Nephron (organoid): ENCODE data around the gene SLC32A1.
A peak's percentile ranks its signal among the peaks of the same experiment; 100 is the strongest.

Source experiments
- H3K27ac Mint-ChIP-seq, 3 experiments: 2 replicates each; pipeline ENCODE4 v1.8.0; 2020; ENCODE audit warnings: mixed read lengths in 3 of 3, mild to moderate bottlenecking in 2 of 3, moderate library complexity in 1 of 3
- H3K27me3 Mint-ChIP-seq: 2 replicates; pipeline ENCODE4 v1.8.0; 2021; ENCODE audit warnings: low read depth, mild to moderate bottlenecking, moderate library complexity, mixed read lengths
- H3K36me3 Mint-ChIP-seq: 2 replicates; pipeline ENCODE4 v1.8.0; 2020; ENCODE audit warnings: low read depth, mixed read lengths
- H3K4me1 Mint-ChIP-seq: 2 replicates; pipeline ENCODE4 v1.8.0; 2020; ENCODE audit warnings: mixed read lengths
- H3K4me3 Mint-ChIP-seq, 3 experiments: 2 replicates each; pipeline ENCODE4 v1.8.0; 2020; ENCODE audit warnings: mild to moderate bottlenecking in 3 of 3, mixed read lengths in 3 of 3, moderate library complexity in 2 of 3
- H3K9me3 Mint-ChIP-seq: 2 replicates; pipeline ENCODE4 v1.8.0; 2020; ENCODE audit warnings: mixed read lengths
- TF ChIP-seq, protein P1 (sequence below), 3 experiments: fragments of 200-600 bp; sonication (generic); IDR thresholded peaks; one replicate each; pipeline ENCODE4 v1.5.0; 2021; ENCODE audit warnings: antibody characterized with exemption in 3 of 3; ENCODE audit not compliant: unreplicated experiment in 3 of 3

The SLC32A1 gene, protein sequence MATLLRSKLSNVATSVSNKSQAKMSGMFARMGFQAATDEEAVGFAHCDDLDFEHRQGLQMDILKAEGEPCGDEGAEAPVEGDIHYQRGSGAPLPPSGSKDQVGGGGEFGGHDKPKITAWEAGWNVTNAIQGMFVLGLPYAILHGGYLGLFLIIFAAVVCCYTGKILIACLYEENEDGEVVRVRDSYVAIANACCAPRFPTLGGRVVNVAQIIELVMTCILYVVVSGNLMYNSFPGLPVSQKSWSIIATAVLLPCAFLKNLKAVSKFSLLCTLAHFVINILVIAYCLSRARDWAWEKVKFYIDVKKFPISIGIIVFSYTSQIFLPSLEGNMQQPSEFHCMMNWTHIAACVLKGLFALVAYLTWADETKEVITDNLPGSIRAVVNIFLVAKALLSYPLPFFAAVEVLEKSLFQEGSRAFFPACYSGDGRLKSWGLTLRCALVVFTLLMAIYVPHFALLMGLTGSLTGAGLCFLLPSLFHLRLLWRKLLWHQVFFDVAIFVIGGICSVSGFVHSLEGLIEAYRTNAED

DNA sequence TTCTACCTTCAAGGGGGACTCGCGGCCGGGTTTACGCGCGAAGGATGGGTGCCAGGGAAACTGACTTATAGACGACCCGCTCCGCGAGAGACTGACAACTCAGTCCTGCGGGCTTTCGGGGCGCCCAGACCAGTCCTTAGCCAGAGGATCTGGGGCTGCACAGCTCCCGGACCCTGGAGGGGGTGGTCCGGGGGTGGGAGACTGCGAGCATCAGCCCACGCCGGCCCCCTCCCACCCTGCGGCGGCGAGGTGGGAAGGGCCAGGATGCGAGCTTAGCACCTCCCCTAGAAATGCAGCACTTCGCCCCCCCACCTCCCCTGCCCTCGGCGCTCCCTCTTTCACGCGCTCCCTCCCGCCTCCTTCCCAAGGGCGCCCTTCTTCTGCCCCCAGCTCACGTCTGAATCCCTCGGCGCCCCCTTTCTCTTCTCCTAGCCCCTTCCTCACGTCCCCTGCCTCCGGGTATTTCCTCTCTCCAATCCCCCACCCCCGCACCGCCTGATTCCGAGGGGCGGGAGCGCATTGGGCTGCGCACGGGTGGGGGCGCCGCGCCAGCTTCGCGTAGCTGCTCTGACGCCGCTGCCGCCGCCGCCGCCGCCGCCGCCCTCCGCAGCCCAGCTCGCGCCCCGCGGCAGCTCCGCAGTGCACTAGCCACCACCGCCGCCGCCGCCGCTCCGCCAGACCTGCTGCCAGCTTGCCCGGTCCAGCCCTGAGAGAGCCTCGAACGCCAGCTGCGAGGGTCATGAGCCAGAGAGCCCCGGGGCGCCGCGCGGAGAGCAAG lies at the start of gene SLC32A1:
SLC32A1 (plus strand) TSS at position 639 of the 778 bp plus-strand sequence. CDS start 239 bp downstream, outside the sequence.
- peaks cover 2% of the 10 kb centered on the region for H3K9me3 Mint-ChIP-seq
- H3K27me3 Mint-ChIP-seq: peaks cover 100% of the 10 kb centered on the region
- peaks cover 24% of the 10 kb centered on the region for H3K4me1 Mint-ChIP-seq
- peak within 1 kb of the TSS; percentile 64 to 73 (median 70) for H3K4me3 Mint-ChIP-seq
- TF ChIP-seq, protein P1, sequence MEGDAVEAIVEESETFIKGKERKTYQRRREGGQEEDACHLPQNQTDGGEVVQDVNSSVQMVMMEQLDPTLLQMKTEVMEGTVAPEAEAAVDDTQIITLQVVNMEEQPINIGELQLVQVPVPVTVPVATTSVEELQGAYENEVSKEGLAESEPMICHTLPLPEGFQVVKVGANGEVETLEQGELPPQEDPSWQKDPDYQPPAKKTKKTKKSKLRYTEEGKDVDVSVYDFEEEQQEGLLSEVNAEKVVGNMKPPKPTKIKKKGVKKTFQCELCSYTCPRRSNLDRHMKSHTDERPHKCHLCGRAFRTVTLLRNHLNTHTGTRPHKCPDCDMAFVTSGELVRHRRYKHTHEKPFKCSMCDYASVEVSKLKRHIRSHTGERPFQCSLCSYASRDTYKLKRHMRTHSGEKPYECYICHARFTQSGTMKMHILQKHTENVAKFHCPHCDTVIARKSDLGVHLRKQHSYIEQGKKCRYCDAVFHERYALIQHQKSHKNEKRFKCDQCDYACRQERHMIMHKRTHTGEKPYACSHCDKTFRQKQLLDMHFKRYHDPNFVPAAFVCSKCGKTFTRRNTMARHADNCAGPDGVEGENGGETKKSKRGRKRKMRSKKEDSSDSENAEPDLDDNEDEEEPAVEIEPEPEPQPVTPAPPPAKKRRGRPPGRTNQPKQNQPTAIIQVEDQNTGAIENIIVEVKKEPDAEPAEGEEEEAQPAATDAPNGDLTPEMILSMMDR (IDR thresholded peaks at IDR 0.05; ENCODE audit: unreplicated experiment in 3 of 3): no peak
- H3K36me3 Mint-ChIP-seq: no peaks in the 10 kb centered on the region
- no peak within 1 kb of the TSS for H3K27ac Mint-ChIP-seq

DNA sequence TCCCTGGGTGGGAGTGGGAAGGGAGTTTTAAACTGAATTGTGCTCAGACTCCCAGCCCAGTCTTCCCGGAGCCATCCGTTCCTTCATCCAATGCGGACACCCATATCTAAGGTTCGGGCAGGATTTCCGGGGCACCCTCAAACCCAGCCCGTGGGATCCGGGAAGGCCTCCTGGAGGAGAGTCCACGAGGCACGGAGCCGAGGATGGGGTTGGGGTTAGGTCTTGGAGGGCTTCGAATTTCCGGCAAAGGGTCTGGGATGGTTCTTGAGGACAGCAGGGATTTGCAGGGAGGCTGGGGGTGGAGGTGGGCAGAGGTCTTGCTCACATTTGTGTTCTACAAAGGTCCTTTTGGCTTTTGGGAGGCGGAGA lies 49.5 kb upstream of the SLC32A1 start:
- peaks cover 86% of the 10 kb centered on the region for H3K27me3 Mint-ChIP-seq
- no peaks in the 10 kb centered on the region for H3K9me3 Mint-ChIP-seq
- H3K4me3 Mint-ChIP-seq: peak overlapping the region; percentile 80 to 86 (median 86)
- H3K4me1 Mint-ChIP-seq: peaks cover 6% of the 10 kb centered on the region
- TF ChIP-seq, protein P1 (IDR thresholded peaks at IDR 0.05; ENCODE audit: unreplicated experiment in 3 of 3): no peak
- no peak overlapping the region for H3K27ac Mint-ChIP-seq
- H3K36me3 Mint-ChIP-seq: no peaks in the 10 kb centered on the region

DNA sequence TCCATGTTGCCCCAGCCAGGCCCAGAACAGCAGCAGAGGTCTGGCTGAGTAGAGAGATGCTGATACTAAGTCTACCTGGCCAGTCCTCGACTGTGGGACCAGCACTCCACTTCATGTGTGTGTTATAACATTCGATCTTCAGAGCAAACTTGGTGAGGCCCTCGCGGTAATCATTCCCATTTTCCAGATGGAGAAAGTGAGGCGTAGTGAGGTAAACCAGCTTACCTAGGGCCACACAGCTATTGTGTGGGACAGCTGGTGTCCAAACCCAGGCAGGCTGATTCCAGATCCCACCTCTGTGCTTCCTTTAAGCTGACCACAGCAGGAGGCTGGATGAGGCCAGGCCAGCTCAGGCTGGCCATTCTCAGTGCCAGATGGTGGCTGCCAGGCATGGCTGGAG lies 47.7 kb upstream of the SLC32A1 start:
- H3K36me3 Mint-ChIP-seq: no peaks in the 10 kb centered on the region
- no peak overlapping the region for H3K4me3 Mint-ChIP-seq
- no peaks in the 10 kb centered on the region for H3K9me3 Mint-ChIP-seq
- TF ChIP-seq, protein P1 (IDR thresholded peaks at IDR 0.05; ENCODE audit: unreplicated experiment in 3 of 3): no peak
- H3K27ac Mint-ChIP-seq: no peak overlapping the region
- H3K27me3 Mint-ChIP-seq: peaks cover 75% of the 10 kb centered on the region
- H3K4me1 Mint-ChIP-seq: peaks cover 6% of the 10 kb centered on the region

DNA sequence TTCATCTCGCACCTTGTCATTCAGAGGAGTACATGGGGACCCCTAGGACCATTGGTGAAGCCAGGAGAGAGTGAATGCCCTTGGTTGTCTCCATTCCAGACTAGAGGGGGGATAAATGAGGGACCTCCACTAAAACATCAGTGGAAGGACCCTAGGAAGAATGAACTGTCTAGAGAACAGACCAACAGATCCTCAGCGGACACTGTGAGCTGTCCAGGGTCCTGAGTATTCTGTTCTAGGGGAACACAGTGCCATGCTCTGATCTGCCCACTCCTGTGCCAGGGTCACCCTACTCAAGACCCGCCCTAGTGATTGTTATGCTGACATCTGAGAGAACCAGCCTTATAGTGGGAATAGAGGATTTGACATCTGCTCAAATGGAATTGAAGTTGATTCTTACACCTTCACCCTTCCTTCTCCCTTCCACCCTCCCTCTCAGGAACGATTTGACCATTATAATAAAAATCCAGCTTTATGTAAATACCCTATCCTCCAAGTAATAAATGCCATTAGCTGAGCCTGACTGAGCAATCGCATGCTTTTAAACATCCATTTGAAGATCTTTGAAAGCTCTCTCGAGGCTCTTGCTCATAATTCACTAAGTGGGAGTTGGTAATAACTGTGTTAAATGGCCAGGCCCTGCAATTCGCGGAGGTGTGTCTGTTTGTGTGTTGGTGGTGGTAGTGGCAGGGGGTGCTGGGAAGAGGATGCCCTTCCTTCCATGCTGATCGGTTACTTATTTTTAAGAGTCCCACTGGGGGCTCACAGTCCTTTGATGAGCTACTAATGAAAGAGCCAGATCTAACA lies 43.6 kb upstream of the SLC32A1 start:
- Mint-ChIP-seq H3K4me3 (no peak overlapping the region), H3K27me3 (peaks cover 48% of the 10 kb centered on the region), H3K36me3 (no peaks in the 10 kb centered on the region), H3K27ac (no peak overlapping the region), H3K9me3 (no peaks in the 10 kb centered on the region), H3K4me1 (no peaks in the 10 kb centered on the region)
- TF ChIP-seq, protein P1 (IDR thresholded peaks at IDR 0.05; ENCODE audit: unreplicated experiment in 3 of 3): no peak

DNA sequence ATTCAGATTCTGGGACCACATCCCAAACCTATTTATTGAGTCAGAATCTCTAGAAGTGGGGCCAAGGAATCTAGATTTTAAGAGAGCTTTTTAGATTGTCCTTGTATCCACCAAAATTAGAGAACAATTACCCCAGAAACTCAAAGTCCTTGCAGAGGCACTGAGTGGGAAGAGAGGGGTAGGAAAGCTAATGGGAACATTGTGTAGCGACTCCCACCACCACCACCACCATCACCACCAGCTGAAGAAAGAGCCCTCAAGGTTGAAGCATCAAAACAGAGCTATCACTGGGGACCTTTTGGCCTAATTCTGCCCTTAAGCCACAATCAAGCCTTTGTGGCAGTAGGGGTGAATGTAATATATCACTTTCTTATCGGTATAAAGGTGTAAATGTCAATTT lies 39.0 kb upstream of the SLC32A1 start:
- H3K4me3 Mint-ChIP-seq: no peak overlapping the region
- H3K9me3 Mint-ChIP-seq: no peaks in the 10 kb centered on the region
- no peaks in the 10 kb centered on the region for H3K36me3 Mint-ChIP-seq
- H3K27ac Mint-ChIP-seq: no peak overlapping the region
- H3K4me1 Mint-ChIP-seq: no peaks in the 10 kb centered on the region
- peaks cover 44% of the 10 kb centered on the region for H3K27me3 Mint-ChIP-seq
- TF ChIP-seq, protein P1 (IDR thresholded peaks at IDR 0.05; ENCODE audit: unreplicated experiment in 3 of 3): no peak
